GM23338 (cell line): ENCODE measurements around the gene PGAM1. TPM values are rescaled to one million over a fixed set of nuclear protein-coding genes. Genes with fewer than 3 reads are reported as not detected.

Experiments
- ATAC-seq: fragments of 200-7000 bp; cut with Tn5 transposase; 3 replicates; pipeline ENCODE4 v1.9.1; 2020
- DNase-seq: peaks from one replicate; pipeline ENCODE4 v3.0.0-alpha.2; 2015; ENCODE audit warnings: low spot score
- H2AFZ ChIP-seq: fragments of 200-600 bp; sonication (generic); 2 replicates; pipeline ENCODE4 v1.8.0; 2016; ENCODE audit warnings: antibody characterized with exemption, mild to moderate bottlenecking, moderate library complexity
- H3F3A ChIP-seq: fragments of 200-600 bp; sonication (generic); replicated peaks from 2 replicates; pipeline ENCODE4 v1.8.0; 2017; ENCODE audit warnings: antibody characterized with exemption, mixed run types, low read depth
- H3K27ac ChIP-seq: fragments of 200-600 bp; sonication (generic); 2 replicates; pipeline ENCODE4 v1.6.1; 2016; ENCODE audit warnings: low read depth
- H3K27me3 ChIP-seq: fragments of 200-600 bp; sonication (generic); 2 replicates; pipeline ENCODE4 v1.8.0; 2016; ENCODE audit warnings: mild to moderate bottlenecking, mixed run types, moderate library complexity; ENCODE audit not compliant: insufficient read depth
- H3K36me3 ChIP-seq: fragments of 200-600 bp; sonication (generic); 2 replicates; pipeline ENCODE4 v1.8.0; 2016; ENCODE audit warnings: mild to moderate bottlenecking; ENCODE audit not compliant: insufficient read depth
- H3K4me1 ChIP-seq: fragments of 200-600 bp; sonication (generic); 2 replicates; pipeline ENCODE4 v1.8.0; 2016; ENCODE audit warnings: mild to moderate bottlenecking, moderate library complexity; ENCODE audit not compliant: insufficient read depth
- H3K4me2 ChIP-seq: fragments of 200-600 bp; sonication (generic); 2 replicates; pipeline ENCODE4 v1.7.1; 2017; ENCODE audit warnings: mixed run types
- H3K4me3 ChIP-seq: fragments of 200-600 bp; sonication (generic); 2 replicates; pipeline ENCODE4 v1.6.1; 2016; ENCODE audit warnings: mixed run types
- H3K79me2 ChIP-seq: fragments of 200-600 bp; sonication (generic); replicated peaks from 2 replicates; pipeline ENCODE4 v1.8.0; 2017; ENCODE audit warnings: mild to moderate bottlenecking; ENCODE audit not compliant: insufficient read depth
- H3K9me2 ChIP-seq: fragments of 200-600 bp; sonication (generic); 2 replicates; pipeline ENCODE4 v1.8.0; 2017; ENCODE audit not compliant: insufficient read depth
- H4K20me1 ChIP-seq: fragments of 200-600 bp; sonication (generic); replicated peaks from 2 replicates; pipeline ENCODE4 v1.8.0; 2017; ENCODE audit warnings: mild to moderate bottlenecking; ENCODE audit not compliant: insufficient read depth
- H3K27ac Mint-ChIP-seq: 2 replicates; pipeline ENCODE4 v1.8.0; 2020; ENCODE audit warnings: inconsistent platforms, mild to moderate bottlenecking, moderate library complexity, mixed read lengths
- H3K27me3 Mint-ChIP-seq: 3 replicates; pipeline ENCODE4 v1.8.0; 2022; ENCODE audit warnings: low read depth, mild to moderate bottlenecking, moderate library complexity, mixed read lengths, inconsistent platforms; ENCODE audit not compliant: insufficient read depth, poor library complexity
- H3K36me3 Mint-ChIP-seq: 3 replicates; pipeline ENCODE4 v1.8.0; 2021; ENCODE audit warnings: low read depth, mild to moderate bottlenecking, inconsistent platforms, moderate library complexity, mixed read lengths
- H3K4me1 Mint-ChIP-seq: 3 replicates; pipeline ENCODE4 v1.8.0; 2020; ENCODE audit warnings: mild to moderate bottlenecking, inconsistent platforms, mixed read lengths
- H3K4me3 Mint-ChIP-seq: 3 replicates; pipeline ENCODE4 v1.8.0; 2021; ENCODE audit warnings: moderate library complexity, mild to moderate bottlenecking, inconsistent platforms, mixed read lengths
- H3K9me3 Mint-ChIP-seq: 3 replicates; pipeline ENCODE4 v1.8.0; 2020; ENCODE audit warnings: moderate library complexity, mild to moderate bottlenecking, inconsistent platforms, mixed read lengths
- CREB1 ChIP-seq: fragments of 250-450 bp; sonication (Bioruptor Pico); IDR thresholded peaks from 2 replicates; pipeline ENCODE4 v1.5.0; 2020; ENCODE audit warnings: low read depth, mild to moderate bottlenecking, moderate library complexity
- CTCF ChIP-seq, 2 experiments: fragments of 200-600 bp in 1 of 2; sonication (generic) in 1 of 2; conservative IDR thresholded peaks; 2 replicates each; pipeline versions ENCODE4 v1.5.1 to v1.6.1; 2016 to 2017; ENCODE audit warnings: antibody characterized with exemption in 2 of 2, low read depth in 2 of 2, mild to moderate bottlenecking in 2 of 2, moderate library complexity in 1 of 2
- ETS1 ChIP-seq: IDR thresholded peaks from 2 replicates; pipeline ENCODE4 v1.6.1; 2016; ENCODE audit warnings: antibody characterized with exemption
- EZH2 ChIP-seq: fragments of 200-600 bp; sonication (generic); IDR thresholded peaks from one replicate; pipeline ENCODE4 v1.8.0; 2017; ENCODE audit warnings: antibody characterized with exemption, mild to moderate bottlenecking, low read depth; ENCODE audit not compliant: unreplicated experiment
- EZH2phosphoT487 ChIP-seq: fragments of 200-600 bp; sonication (generic); IDR thresholded peaks from one replicate; pipeline ENCODE4 v1.8.1; 2018; ENCODE audit warnings: antibody characterized with exemption; ENCODE audit not compliant: unreplicated experiment
- JUNB ChIP-seq: IDR thresholded peaks from one replicate; pipeline ENCODE4 v1.6.1; 2016; ENCODE audit warnings: antibody characterized with exemption; ENCODE audit not compliant: unreplicated experiment
- NANOG ChIP-seq: IDR thresholded peaks from 2 replicates; pipeline ENCODE4 v1.6.1; 2016; ENCODE audit warnings: antibody characterized with exemption, borderline replicate concordance
- POLR2AphosphoS5 ChIP-seq: IDR thresholded peaks from 2 replicates; pipeline ENCODE4 v1.6.1; 2016; ENCODE audit warnings: antibody characterized with exemption, low read depth
- REST ChIP-seq: IDR thresholded peaks from one replicate; pipeline ENCODE4 v1.6.1; 2018; ENCODE audit warnings: antibody characterized with exemption; ENCODE audit not compliant: unreplicated experiment
- STAT1 ChIP-seq: IDR thresholded peaks from one replicate; pipeline ENCODE4 v1.6.1; 2016; ENCODE audit warnings: antibody characterized with exemption; ENCODE audit not compliant: unreplicated experiment
- ZNF114 ChIP-seq: fragments of 250-450 bp; sonication (Bioruptor Pico); IDR thresholded peaks from 2 replicates; pipeline ENCODE4 v1.5.0; 2020; ENCODE audit warnings: mild to moderate bottlenecking, moderate library complexity
- ZNF462 ChIP-seq: fragments of 250-450 bp; sonication (Bioruptor Pico); IDR thresholded peaks from 2 replicates; pipeline ENCODE4 v1.5.0; 2020; ENCODE audit warnings: mild to moderate bottlenecking, moderate library complexity
- polyA plus RNA-seq: library from polyadenylated mRNA; unstranded; fragments of >200 nt; fragmentation: Nextera tagmentation; extraction: Ambion mirVana; gene quantifications from 2 replicates; pipeline ENCODE4 v1.2.1, GENCODE V29; 2016
- total RNA-seq: library from RNA; depleted of rRNA; stranded (reverse); fragments of >200 nt; shearing (Covaris generic); gene quantifications from 2 replicates; pipeline ENCODE4 v1.2.3, GENCODE V29; 2014

Gene PGAM1
- total and polyA plus RNA-seq, 2 experiments from 2014 or later, result 497 to 930 TPM

GRCh38 chr10:97465982-97466381 lies 40.0 kb downstream of the PGAM1 start (continued):
- no peak for TF ChIP-seq REST
- no peak for TF ChIP-seq JUNB
- no peak for TF ChIP-seq NANOG
- no peak for TF ChIP-seq EZH2phosphoT487
- no peak for TF ChIP-seq CTCF (conservative IDR thresholded peaks at IDR 0.05; ENCODE audit: low read depth in 2 of 2)

GRCh38 chr10:97466755-97467154 lies 40.8 kb downstream of the PGAM1 start:
- H3K27ac ChIP-seq, result no peak overlapping the region
- peaks cover 74% of the 10 kb centered on the region for H3K36me3 ChIP-seq
- ATAC-seq (no peak), DNase-seq (no peak)
- H3K9me2 ChIP-seq, result no peaks in the 10 kb centered on the region
- no peaks in the 10 kb centered on the region for H3K79me2 ChIP-seq
- Mint-ChIP-seq H3K27me3 (peaks cover 1% of the 10 kb centered on the region), H3K9me3 (no peaks in the 10 kb centered on the region), H3K4me1 (peaks cover 5% of the 10 kb centered on the region; the same call in 1 of the 3 replicates), H3K27ac (no peak overlapping the region), H3K36me3 (peaks cover 84% of the 10 kb centered on the region), H3K4me3 (no peak overlapping the region)
- no peaks in the 10 kb centered on the region for H3K4me1 ChIP-seq
- H3F3A ChIP-seq, result peaks cover 28% of the 10 kb centered on the region
- peaks cover 11% of the 10 kb centered on the region for H4K20me1 ChIP-seq
- H3K4me3 ChIP-seq, result no peak overlapping the region
- H2AFZ ChIP-seq, result no peak overlapping the region
- no peaks in the 10 kb centered on the region for H3K27me3 ChIP-seq
- H3K4me2 ChIP-seq, result no peak overlapping the region
- TF ChIP-seq CREB1 (CRISPR knock-in tag), result no peak
- no peak for TF ChIP-seq JUNB
- TF ChIP-seq ETS1, result no peak
- no peak for TF ChIP-seq EZH2
- no peak for TF ChIP-seq POLR2AphosphoS5
- no peak for TF ChIP-seq ZNF462 (CRISPR knock-in tag)
- no peak for TF ChIP-seq STAT1
- no peak for TF ChIP-seq ZNF114 (CRISPR knock-in tag)
- no peak for TF ChIP-seq NANOG
